ENCODE data around the gene ITPR2. TPM values are rescaled to one million over a fixed set of nuclear protein-coding genes. Genes with fewer than 3 reads are reported as not detected.

The ITPR2 gene
- total and polyA plus RNA-seq, 2 of the 13 experiments (the other 11 are each of a cell fraction or from before 2014, with no cell fraction given), result 31.9 to 81.9 TPM

- TF ChIP-seq ARID5B (CRISPR knock-in tag; IDR thresholded peaks at IDR 0.05), result peak; percentile 46; the same call in 1 of the 2 replicates
- 0 out of 2 replicates have a peak, but pooled peaks have one; percentile 8 for TF ChIP-seq PPARG (CRISPR knock-in tag; conservative IDR thresholded peaks at IDR 0.05)
- TF ChIP-seq ZNF274 (CRISPR knock-in tag; IDR thresholded peaks at IDR 0.05), result no peak
- no peak for TF ChIP-seq ZFP36L2 (CRISPR knock-in tag; IDR thresholded peaks at IDR 0.05)
- no peak for TF ChIP-seq SOX5 (CRISPR knock-in tag; IDR thresholded peaks at IDR 0.05; ENCODE audit: borderline replicate concordance)
- 0 out of 2 replicates have a peak, but pooled peaks have one; percentile 22 for TF ChIP-seq GATAD1 (CRISPR knock-in tag; IDR thresholded peaks at IDR 0.05)
- TF ChIP-seq SOX6 (IDR thresholded peaks at IDR 0.05), result no peak
- TF ChIP-seq SOX6 (CRISPR knock-in tag; IDR thresholded peaks at IDR 0.05), result peak; percentile 42
- TF ChIP-seq ZSCAN29 (CRISPR knock-in tag; conservative IDR thresholded peaks at IDR 0.05), result 0 out of 2 replicates have a peak, but pooled peaks have one; percentile 40
- TF ChIP-seq ADNP (CRISPR knock-in tag; IDR thresholded peaks at IDR 0.05), result peak; percentile 76; the same call in 1 of the 2 replicates
- 0 out of 2 replicates have a peak, but pooled peaks have one; percentile 32 for TF ChIP-seq ZNF276 (CRISPR knock-in tag; IDR thresholded peaks at IDR 0.05; ENCODE audit: low read depth)
- TF ChIP-seq THAP11 (CRISPR knock-in tag; IDR thresholded peaks at IDR 0.05), result 0 out of 2 replicates have a peak, but pooled peaks have one; percentile 8
- TF ChIP-seq ZNF644 (CRISPR knock-in tag; IDR thresholded peaks at IDR 0.05; ENCODE audit: low read depth), result 0 out of 2 replicates have a peak, but pooled peaks have one; percentile 9
- TF ChIP-seq ZMYM2 (CRISPR knock-in tag; IDR thresholded peaks at IDR 0.05), result peak; percentile 81
- no peak; the same call in 1 of the 2 replicates for TF ChIP-seq MED1 (CRISPR knock-in tag; IDR thresholded peaks at IDR 0.05)
- peak; percentile 70 for TF ChIP-seq POGZ (CRISPR knock-in tag; IDR thresholded peaks at IDR 0.05)
- peak; percentile 31; the same call in 1 of the 2 replicates for TF ChIP-seq CEBPG (CRISPR knock-in tag; IDR thresholded peaks at IDR 0.05)
- peak; percentile 43; the same call in 1 of the 2 replicates for TF ChIP-seq TCF7 (IDR thresholded peaks at IDR 0.05; ENCODE audit: low read depth)
- peak; percentile 92 for TF ChIP-seq ZMYM3 (CRISPR knock-in tag; IDR thresholded peaks at IDR 0.05)
- TF ChIP-seq CHD4 (IDR thresholded peaks at IDR 0.05; ENCODE audit: borderline replicate concordance, low read length), result peak; percentile 70; the same call in 1 of the 2 replicates
- TF ChIP-seq KDM2A (CRISPR knock-in tag; IDR thresholded peaks at IDR 0.05; ENCODE audit: borderline replicate concordance, low read depth), result no peak
- no peak for TF ChIP-seq MEIS2 (CRISPR knock-in tag; IDR thresholded peaks at IDR 0.05)
- TF ChIP-seq KDM1A (CRISPR knock-in tag; IDR thresholded peaks at IDR 0.05), result peak; percentile 42; the same call in 1 of the 2 replicates
- 0 out of 2 replicates have a peak, but pooled peaks have one; percentile 25 for TF ChIP-seq GATAD2A (CRISPR knock-in tag; IDR thresholded peaks at IDR 0.05)
- peak; percentile 94 for TF ChIP-seq ZNF362 (CRISPR knock-in tag; IDR thresholded peaks at IDR 0.05; ENCODE audit: borderline replicate concordance)
Observed at GRCh38 chr12:26734510-26735248, 98.3 kb downstream of the ITPR2 start (continued).
